Measurements from ENCODE around the gene SLC26A4. TPM values are rescaled to one million over a fixed set of nuclear protein-coding genes. Genes with fewer than 3 reads are reported as not detected.

Gene SLC26A4
- total RNA-seq, 2 donors from 2014 or later, result 1.0 to 3.4 TPM

- Histone ChIP-seq H3K36me3 (no peaks in the 10 kb centered on the region), H3K27ac (peak overlapping the region; percentile 35 to 49), H3K4me1 (replicated peaks) (peaks cover 6% of the 10 kb centered on the region), H3K9me3 (no peaks in the 10 kb centered on the region), H3K27me3 (replicated peaks; ENCODE audit: insufficient read depth) (no peaks in the 10 kb centered on the region), H3K4me3 (no peak overlapping the region)
- DNase-seq (ENCODE audit: low spot score), result no peak
- TF ChIP-seq POLR2A (IDR thresholded peaks at IDR 0.05) (no peak), POLR2AphosphoS5 (IDR thresholded peaks at IDR 0.05) (no peak), CTCF (IDR thresholded peaks at IDR 0.05) (no peak)
- WGBS, result 95% methylated on average over 4 of the region's 4 CpGs
- intact Hi-C loops (cut with DNase I), result no loop called here
These were observed 44.5 kb upstream of the SLC26A4 start for GRCh38 chr7:107615910-107616680.

GRCh38 chr7:107622429-107622828, 38.2 kb upstream of the SLC26A4 start:
- Histone ChIP-seq H3K4me3 (no peak overlapping the region), H3K36me3 (no peaks in the 10 kb centered on the region), H3K27ac (no peak overlapping the region), H3K9me3 (no peaks in the 10 kb centered on the region), H3K27me3 (replicated peaks; ENCODE audit: insufficient read depth) (no peaks in the 10 kb centered on the region), H3K4me1 (replicated peaks) (no peaks in the 10 kb centered on the region)
- no peak for DNase-seq (ENCODE audit: low spot score)
- TF ChIP-seq POLR2AphosphoS5 (IDR thresholded peaks at IDR 0.05) (no peak), POLR2A (IDR thresholded peaks at IDR 0.05) (no peak), CTCF (IDR thresholded peaks at IDR 0.05) (no peak)
- WGBS, result 65% methylated on average over 1 of the region's 1 CpG
- intact Hi-C loops (cut with DNase I), result no loop called here

- no peak for DNase-seq (ENCODE audit: low spot score)
- Histone ChIP-seq H3K9me3 (no peaks in the 10 kb centered on the region), H3K27me3 (replicated peaks; ENCODE audit: insufficient read depth) (no peaks in the 10 kb centered on the region), H3K27ac (no peak overlapping the region), H3K36me3 (no peaks in the 10 kb centered on the region), H3K4me3 (no peak overlapping the region), H3K4me1 (replicated peaks) (no peaks in the 10 kb centered on the region)
- TF ChIP-seq POLR2A (IDR thresholded peaks at IDR 0.05), result no peak
- TF ChIP-seq CTCF (IDR thresholded peaks at IDR 0.05), result no peak
- TF ChIP-seq POLR2AphosphoS5 (IDR thresholded peaks at IDR 0.05), result no peak
- intact Hi-C loops (cut with DNase I), result no loop called here
- 65% methylated on average over 2 of the region's 2 CpGs for WGBS
These were observed 37.7 kb upstream of the SLC26A4 start for GRCh38 chr7:107622894-107623293.

GRCh38 chr7:107627002-107627401, 33.6 kb upstream of the SLC26A4 start:
- 99% methylated on average over 4 of the region's 4 CpGs for WGBS

More at GRCh38 chr7:107627002-107627401, 33.6 kb upstream of the SLC26A4 start:
- no peaks in the 10 kb centered on the region for H3K27me3 ChIP-seq (replicated peaks; ENCODE audit: insufficient read depth)
- no peak for DNase-seq (ENCODE audit: low spot score)
- TF ChIP-seq POLR2A (IDR thresholded peaks at IDR 0.05) (no peak), CTCF (IDR thresholded peaks at IDR 0.05) (no peak), POLR2AphosphoS5 (IDR thresholded peaks at IDR 0.05) (no peak)
- H3K9me3 ChIP-seq, result no peaks in the 10 kb centered on the region
- H3K4me1 ChIP-seq (replicated peaks), result no peaks in the 10 kb centered on the region
- no peak overlapping the region for H3K27ac ChIP-seq
- H3K4me3 ChIP-seq, result no peak overlapping the region
- intact Hi-C loops (cut with DNase I), result no loop called here
- no peaks in the 10 kb centered on the region for H3K36me3 ChIP-seq
